BJ (cell line): ENCODE results near the gene CCDC178. TPM values are rescaled to one million over a fixed set of nuclear protein-coding genes. Genes with fewer than 3 reads are reported as not detected.

Experiments
- CTCF ChIA-PET: fragments of 350-600 bp; formaldehyde crosslinking; extraction: SDS; loops from one replicate; lab custom pipeline; 2021; ENCODE audit warnings: antibody characterized with exemption, inconsistent platforms; lab: Yijun Ruan, JAX
- POLR2A ChIA-PET: fragments of 300-600 bp; sonication (Branson Sonifier 250); formaldehyde crosslinking; extraction: SDS; loops from one replicate; lab custom pipeline; 2021; ENCODE audit warnings: antibody characterized with exemption; lab: Charles Lee
- DNase-seq: peaks from one replicate; pipeline ENCODE4 v3.0.0-alpha.2; 2011; ENCODE audit warnings: low read depth
- H3K27me3 ChIP-seq: 2 replicates; pipeline ENCODE4 v1.6.0; 2011; ENCODE audit warnings: low read length; ENCODE audit not compliant: control insufficient read depth, insufficient read depth
- H3K36me3 ChIP-seq: 2 replicates; pipeline ENCODE4 v1.5.1; 2011; ENCODE audit warnings: low read length; ENCODE audit not compliant: control insufficient read depth, insufficient read depth
- H3K4me3 ChIP-seq: 2 replicates; pipeline ENCODE4 v1.5.1; 2011; ENCODE audit warnings: low read depth, mild to moderate bottlenecking, control low read depth, low read length
- polyA plus RNA-seq: library from polyadenylated mRNA; depleted of rRNA; stranded (reverse); fragments of >200 nt; gene quantifications from 2 replicates; pipeline ENCODE4 v1.2.3, GENCODE V29; 2011
- TF ChIP-seq, protein P1 (sequence below): IDR thresholded peaks from 2 replicates; pipeline ENCODE4 v1.5.1; 2011; ENCODE audit warnings: low read depth, mild to moderate bottlenecking, control low read depth, inconsistent platforms, low read length, moderate library complexity; ENCODE audit not compliant: insufficient read depth

Gene CCDC178
- polyA plus RNA-seq, 1 experiment = not detected

DNA sequence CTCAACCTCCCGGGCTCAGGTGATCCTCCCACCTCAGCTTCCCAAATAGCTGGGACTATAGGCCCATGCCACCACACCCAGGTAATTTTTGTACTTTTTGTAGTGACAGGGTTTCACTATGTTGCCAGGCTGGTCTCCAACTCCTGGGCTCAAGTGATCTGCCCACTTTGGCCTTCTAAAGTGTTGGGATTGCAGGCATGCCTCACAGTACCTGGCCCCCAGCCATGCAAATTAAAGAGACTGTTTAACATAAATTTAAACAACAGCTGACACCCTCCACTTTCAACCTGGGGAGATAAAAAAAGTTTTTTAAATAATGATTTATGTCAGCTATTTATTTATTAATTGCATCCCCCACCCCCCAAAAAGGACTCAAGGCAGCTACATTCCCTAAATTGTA is 234.7 kb downstream of the CCDC178 start:
- Histone ChIP-seq H3K4me3 (no peak overlapping the region), H3K36me3 (no peaks in the 10 kb centered on the region), H3K27me3 (no peaks in the 10 kb centered on the region)
- ChIA-PET POLR2A (no interaction called here), CTCF (no interaction called here)
- no peak for DNase-seq
- TF ChIP-seq, protein P1, sequence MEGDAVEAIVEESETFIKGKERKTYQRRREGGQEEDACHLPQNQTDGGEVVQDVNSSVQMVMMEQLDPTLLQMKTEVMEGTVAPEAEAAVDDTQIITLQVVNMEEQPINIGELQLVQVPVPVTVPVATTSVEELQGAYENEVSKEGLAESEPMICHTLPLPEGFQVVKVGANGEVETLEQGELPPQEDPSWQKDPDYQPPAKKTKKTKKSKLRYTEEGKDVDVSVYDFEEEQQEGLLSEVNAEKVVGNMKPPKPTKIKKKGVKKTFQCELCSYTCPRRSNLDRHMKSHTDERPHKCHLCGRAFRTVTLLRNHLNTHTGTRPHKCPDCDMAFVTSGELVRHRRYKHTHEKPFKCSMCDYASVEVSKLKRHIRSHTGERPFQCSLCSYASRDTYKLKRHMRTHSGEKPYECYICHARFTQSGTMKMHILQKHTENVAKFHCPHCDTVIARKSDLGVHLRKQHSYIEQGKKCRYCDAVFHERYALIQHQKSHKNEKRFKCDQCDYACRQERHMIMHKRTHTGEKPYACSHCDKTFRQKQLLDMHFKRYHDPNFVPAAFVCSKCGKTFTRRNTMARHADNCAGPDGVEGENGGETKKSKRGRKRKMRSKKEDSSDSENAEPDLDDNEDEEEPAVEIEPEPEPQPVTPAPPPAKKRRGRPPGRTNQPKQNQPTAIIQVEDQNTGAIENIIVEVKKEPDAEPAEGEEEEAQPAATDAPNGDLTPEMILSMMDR = no peak

DNA sequence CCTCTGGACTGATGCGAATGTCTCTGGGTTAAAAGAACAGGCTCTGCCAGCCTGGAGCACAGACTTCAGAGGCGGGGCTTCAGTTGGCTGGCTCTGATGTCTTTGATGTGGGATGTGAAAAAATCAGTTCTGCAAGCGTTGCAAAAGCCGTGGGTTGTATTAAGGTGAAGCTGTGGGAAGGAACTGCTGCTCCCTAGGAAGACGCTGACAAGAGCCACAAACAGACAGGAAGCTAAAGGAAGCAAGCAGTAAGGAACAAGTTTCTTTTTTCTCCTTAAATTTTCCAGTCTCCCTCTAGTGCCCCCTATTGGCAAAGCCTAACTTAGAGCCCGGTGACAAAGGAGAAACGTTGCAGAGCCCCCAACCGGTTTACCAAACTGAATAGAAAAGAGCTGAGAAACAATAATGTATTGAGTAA is 239.0 kb downstream of the CCDC178 start:
- ChIA-PET POLR2A (no interaction called here), CTCF (interaction anchor here (1.3 kb wide), 1 partner anchor 28 kb away, joined by 3 read pairs; no protein-coding TSS in a partner anchor)
- TF ChIP-seq, protein P1 = no peak
- no peaks in the 10 kb centered on the region for H3K36me3 ChIP-seq
- DNase-seq = no peak
- no peak overlapping the region for H3K4me3 ChIP-seq
- no peaks in the 10 kb centered on the region for H3K27me3 ChIP-seq

GRCh38 chr18:33195795-33196194 is 244.7 kb downstream of the CCDC178 start:
- no peaks in the 10 kb centered on the region for H3K36me3 ChIP-seq
- CTCF ChIA-PET = no interaction called here

GRCh38 chr18:33194793-33195192 is 245.7 kb downstream of the CCDC178 start:
- ChIA-PET POLR2A (no interaction called here), CTCF (no interaction called here)
- Histone ChIP-seq H3K36me3 (no peaks in the 10 kb centered on the region), H3K27me3 (no peaks in the 10 kb centered on the region), H3K4me3 (no peak overlapping the region)
- DNase-seq = no peak
- TF ChIP-seq, protein P1 = no peak

More at GRCh38 chr18:33195795-33196194, 244.7 kb downstream of the CCDC178 start:
- no peak for DNase-seq
- Histone ChIP-seq H3K27me3 (no peaks in the 10 kb centered on the region), H3K4me3 (no peak overlapping the region)
- TF ChIP-seq, protein P1 = no peak
- POLR2A ChIA-PET = no interaction called here

GRCh38 chr18:33184958-33185357 is 255.6 kb downstream of the CCDC178 start:
- no peak for DNase-seq
- H3K27me3 ChIP-seq = no peaks in the 10 kb centered on the region
- TF ChIP-seq, protein P1 = no peak
- CTCF ChIA-PET = no interaction called here
- POLR2A ChIA-PET = no interaction called here
- no peaks in the 10 kb centered on the region for H3K36me3 ChIP-seq
- H3K4me3 ChIP-seq = no peak overlapping the region
